ENCODE data around the gene STK40. TPM values are rescaled to one million over a fixed set of nuclear protein-coding genes. Genes with fewer than 3 reads are reported as not detected.

Gene STK40, protein sequence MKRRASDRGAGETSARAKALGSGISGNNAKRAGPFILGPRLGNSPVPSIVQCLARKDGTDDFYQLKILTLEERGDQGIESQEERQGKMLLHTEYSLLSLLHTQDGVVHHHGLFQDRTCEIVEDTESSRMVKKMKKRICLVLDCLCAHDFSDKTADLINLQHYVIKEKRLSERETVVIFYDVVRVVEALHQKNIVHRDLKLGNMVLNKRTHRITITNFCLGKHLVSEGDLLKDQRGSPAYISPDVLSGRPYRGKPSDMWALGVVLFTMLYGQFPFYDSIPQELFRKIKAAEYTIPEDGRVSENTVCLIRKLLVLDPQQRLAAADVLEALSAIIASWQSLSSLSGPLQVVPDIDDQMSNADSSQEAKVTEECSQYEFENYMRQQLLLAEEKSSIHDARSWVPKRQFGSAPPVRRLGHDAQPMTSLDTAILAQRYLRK
- total RNA-seq, result 100 to 1,000 TPM in 1 of 7 donors, 10 to 100 TPM in 6; 22.9 to 104 (median 83.2) TPM
- polyA plus RNA-seq, result 10 to 100 TPM; 23.0 to 52.9 TPM
- long read RNA-seq, donor 1, partial matches to known transcripts, result 9 of 73 reads
- long read RNA-seq, donor 1, other reads (novel, unspliced or antisense), result 62 of 73 reads
- long read RNA-seq, donor 2, partial matches to known transcripts, result 0 of 2 reads
- long read RNA-seq, donor 2, other reads (novel, unspliced or antisense), result 0 of 2 reads
- long read RNA-seq, donor 3, transcript STK40-204 (11 exons, 3,621 nt), result major isoform, 44 of 77 reads
- long read RNA-seq, donor 3, partial matches to known transcripts, result 4 of 77 reads
- long read RNA-seq, donor 3, other reads (novel, unspliced or antisense), result 28 of 77 reads

- DNase-seq, result peak; percentile 98 to 99 (median 99)
- H3K27ac ChIP-seq, result peak within 1 kb of the TSS; percentile 69 to 90
- H3K4me1 ChIP-seq (ENCODE audit: insufficient read depth), result peaks cover 24% of the 10 kb centered on the region
- H3K36me3 ChIP-seq, result no peaks in the 10 kb centered on the region
- H3K27me3 ChIP-seq, result no peaks in the 10 kb centered on the region
- TF ChIP-seq CTCF (IDR thresholded peaks at IDR 0.05) (no peak), EP300 (IDR thresholded peaks at IDR 0.05) (no peak), POLR2A (IDR thresholded peaks at IDR 0.05) (peak; percentile 93)
- WGBS, 3 donors, result 0 to 1% (median 0%) methylated on average over 58 to 82 of the region's 82 CpGs
- intact Hi-C loops (cut with DNase I), result loop anchor here in 1 of 4 donors (5.0 kb wide), 1 partner anchor 63 kb away; the partner anchor contains the start of gene EVA1B
- no peaks in the 10 kb centered on the region for H3K9me3 ChIP-seq
- peak within 1 kb of the TSS; percentile 98 for H3K4me3 ChIP-seq
These were observed at the start of gene STK40 for GRCh38 chr1:36385410-36386264. TSS of gene STK40 (minus strand) at chr1:36385924. CDS start at chr1:36361332, 24,592 bp downstream.

DNA sequence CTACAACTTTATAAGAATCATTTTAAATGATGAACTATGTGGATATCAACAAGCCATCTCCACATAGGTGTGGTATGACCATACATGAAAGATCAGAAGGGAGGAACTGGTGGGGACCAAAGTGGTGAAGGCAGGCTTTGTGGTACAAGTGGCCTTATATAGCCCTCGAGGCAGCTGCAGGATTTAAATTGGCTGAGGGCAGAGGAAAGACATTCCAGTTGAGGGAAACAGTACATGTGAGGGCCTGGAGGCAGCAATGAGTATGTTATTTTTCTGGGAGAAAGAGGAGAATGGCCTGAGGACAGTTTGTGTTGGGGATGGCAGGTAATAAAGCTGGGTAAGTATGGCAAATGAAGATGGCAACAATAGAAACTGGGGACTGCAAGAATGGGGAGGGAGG, 47.4 kb upstream of the STK40 start:
- no peaks in the 10 kb centered on the region for H3K36me3 ChIP-seq
- intact Hi-C loops (cut with DNase I), result no loop called here
- no peak for TF ChIP-seq EP300 (IDR thresholded peaks at IDR 0.05)
- 50 to 57% (median 53%) methylated on average over 1 of the region's 1 CpG for WGBS, 3 donors
- H3K4me1 ChIP-seq (ENCODE audit: insufficient read depth), result no peaks in the 10 kb centered on the region
- no peak overlapping the region for H3K4me3 ChIP-seq
- no peaks in the 10 kb centered on the region for H3K9me3 ChIP-seq
- H3K27ac ChIP-seq, result no peak overlapping the region
- no peaks in the 10 kb centered on the region for H3K27me3 ChIP-seq
- DNase-seq, result no peak

DNA sequence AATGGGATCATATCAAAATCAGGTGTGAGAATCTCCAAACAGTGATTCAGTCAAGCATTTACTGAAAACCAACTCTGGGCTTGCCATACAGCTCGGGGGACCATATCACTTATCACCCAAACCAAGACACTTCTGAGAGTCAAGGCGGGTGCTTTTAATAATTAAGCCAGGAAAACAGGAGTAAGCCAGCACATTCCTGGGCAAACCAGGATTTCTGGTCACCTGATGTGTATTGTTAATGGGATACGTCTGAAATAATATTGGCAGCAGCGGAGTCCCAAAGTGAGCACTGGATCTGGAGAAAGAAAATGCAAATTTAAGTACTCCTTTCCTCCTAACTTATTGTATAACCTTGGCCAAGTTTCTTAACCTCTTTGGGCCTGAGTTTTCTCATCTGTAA, 46.9 kb upstream of the STK40 start:
- DNase-seq, result no peak
- no peak for TF ChIP-seq CTCF (IDR thresholded peaks at IDR 0.05)
- TF ChIP-seq EP300 (IDR thresholded peaks at IDR 0.05), result no peak
- TF ChIP-seq POLR2A (IDR thresholded peaks at IDR 0.05), result no peak
- WGBS, 3 donors, result 77 to 86% (median 81%) methylated on average over 4 of the region's 4 CpGs
- Histone ChIP-seq H3K4me1 (ENCODE audit: insufficient read depth) (no peaks in the 10 kb centered on the region), H3K4me3 (no peak overlapping the region), H3K27me3 (no peaks in the 10 kb centered on the region), H3K9me3 (no peaks in the 10 kb centered on the region), H3K27ac (no peak overlapping the region), H3K36me3 (no peaks in the 10 kb centered on the region)
- intact Hi-C loops (cut with DNase I), result no loop called here

- TF ChIP-seq CTCF (IDR thresholded peaks at IDR 0.05), result no peak
- Histone ChIP-seq H3K27ac (no peak overlapping the region), H3K36me3 (no peaks in the 10 kb centered on the region)
These were observed 40.1 kb upstream of the STK40 start for GRCh38 chr1:36425791-36426190.

More at GRCh38 chr1:36425791-36426190, 40.1 kb upstream of the STK40 start:
- intact Hi-C loops (cut with DNase I), result loop anchor here in 2 of 4 donors (10.0 kb wide), 2 partner anchors 271 to 321 kb away; partner anchors contain the start of gene MAP7D1 (in 1 of the 2)
- H3K4me3 ChIP-seq, result no peak overlapping the region
- H3K9me3 ChIP-seq, result no peaks in the 10 kb centered on the region
- DNase-seq, result no peak
- no peaks in the 10 kb centered on the region for H3K4me1 ChIP-seq (ENCODE audit: insufficient read depth)
- no peaks in the 10 kb centered on the region for H3K27me3 ChIP-seq
- WGBS, 3 donors, result 74 to 81% (median 78%) methylated on average over 4 of the region's 4 CpGs
